ENCODE results near the gene MAT2B. TPM values are rescaled to one million over a fixed set of nuclear protein-coding genes. Genes with fewer than 3 reads are reported as not detected.

Gene MAT2B
- total and polyA plus RNA-seq, 2 of the 13 experiments (the other 11 are each of a cell fraction or from before 2014, with no cell fraction given): 20.2 to 37.1 TPM

DNA sequence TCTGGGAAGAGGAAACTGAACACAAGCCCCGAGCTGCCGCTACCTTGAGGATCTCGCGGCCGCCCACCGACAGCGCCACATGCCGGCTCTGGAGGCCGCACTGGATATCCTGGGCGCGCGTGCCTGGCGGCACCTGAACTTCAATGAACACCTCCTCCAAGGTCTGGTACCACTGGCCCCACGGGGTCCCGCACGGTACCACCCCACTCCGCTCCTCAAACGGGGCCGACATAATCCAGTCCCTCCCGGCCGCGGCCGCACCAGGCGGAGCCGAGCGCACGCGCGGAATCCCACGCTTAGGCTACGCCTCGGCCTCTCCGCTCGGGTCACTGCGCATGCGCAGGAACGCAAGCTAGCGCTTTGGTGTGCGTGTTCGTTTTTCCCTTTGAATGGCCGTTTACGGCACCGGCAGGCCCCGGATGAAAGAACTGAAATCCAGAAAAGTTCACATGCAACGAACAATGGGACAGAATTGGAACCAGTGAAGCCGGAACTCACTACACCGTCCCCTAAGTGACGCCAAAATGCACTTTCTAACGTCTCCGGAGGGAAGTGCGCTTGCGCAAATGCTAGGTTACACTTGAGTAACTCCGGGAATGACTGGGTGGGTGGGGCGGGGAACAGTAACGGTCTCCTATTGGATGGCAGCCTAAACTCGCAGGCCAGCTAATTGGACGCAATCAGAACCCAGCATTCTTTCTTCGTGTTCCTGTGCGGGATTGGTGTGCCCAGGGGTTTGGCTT, 45.4 kb upstream of the MAT2B start, which contains the start of gene NUDCD2 (continued):
- TF ChIP-seq SRSF4 (IDR thresholded peaks at IDR 0.05; ENCODE audit: low read depth, low read length, poor library complexity, severe bottlenecking): no peak
- TF ChIP-seq, protein P1, sequence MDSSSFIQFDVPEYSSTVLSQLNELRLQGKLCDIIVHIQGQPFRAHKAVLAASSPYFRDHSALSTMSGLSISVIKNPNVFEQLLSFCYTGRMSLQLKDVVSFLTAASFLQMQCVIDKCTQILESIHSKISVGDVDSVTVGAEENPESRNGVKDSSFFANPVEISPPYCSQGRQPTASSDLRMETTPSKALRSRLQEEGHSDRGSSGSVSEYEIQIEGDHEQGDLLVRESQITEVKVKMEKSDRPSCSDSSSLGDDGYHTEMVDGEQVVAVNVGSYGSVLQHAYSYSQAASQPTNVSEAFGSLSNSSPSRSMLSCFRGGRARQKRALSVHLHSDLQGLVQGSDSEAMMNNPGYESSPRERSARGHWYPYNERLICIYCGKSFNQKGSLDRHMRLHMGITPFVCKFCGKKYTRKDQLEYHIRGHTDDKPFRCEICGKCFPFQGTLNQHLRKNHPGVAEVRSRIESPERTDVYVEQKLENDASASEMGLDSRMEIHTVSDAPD (CRISPR knock-in tag; IDR thresholded peaks at IDR 0.05): peak; percentile 86
- TF ChIP-seq ZNF496 (CRISPR knock-in tag; IDR thresholded peaks at IDR 0.05; ENCODE audit: insufficient replicate concordance): no peak
- peak; percentile 92 for TF ChIP-seq ZNF501 (CRISPR knock-in tag; IDR thresholded peaks at IDR 0.05)
- no peak for TF ChIP-seq ZNF530 (CRISPR knock-in tag; IDR thresholded peaks at IDR 0.05; ENCODE audit: low read depth)
- TF ChIP-seq ISX (CRISPR knock-in tag; conservative IDR thresholded peaks at IDR 0.05): 0 out of 2 replicates have a peak, but pooled peaks have one; percentile 53
- TF ChIP-seq HHEX (CRISPR knock-in tag; IDR thresholded peaks at IDR 0.05): 0 out of 2 replicates have a peak, but pooled peaks have one; percentile 8
- no peak for TF ChIP-seq MAF1 (CRISPR knock-in tag; IDR thresholded peaks at IDR 0.05; ENCODE audit: borderline replicate concordance)
- TF ChIP-seq ZNF383 (CRISPR knock-in tag; IDR thresholded peaks at IDR 0.05; ENCODE audit: borderline replicate concordance): no peak
- peak; percentile 57; the same call in 1 of the 2 replicates for TF ChIP-seq SIN3A (IDR thresholded peaks at IDR 0.05; ENCODE audit: borderline replicate concordance, low read depth, low read length)
- TF ChIP-seq NPAS2 (CRISPR knock-in tag; IDR thresholded peaks at IDR 0.05; ENCODE audit: borderline replicate concordance): no peak
- TF ChIP-seq SNRNP70 (IDR thresholded peaks at IDR 0.05; ENCODE audit: low read depth, low read length): no peak
- TF ChIP-seq MEF2D (CRISPR knock-in tag; IDR thresholded peaks at IDR 0.05): peak; percentile 84
- TF ChIP-seq, protein P2, sequence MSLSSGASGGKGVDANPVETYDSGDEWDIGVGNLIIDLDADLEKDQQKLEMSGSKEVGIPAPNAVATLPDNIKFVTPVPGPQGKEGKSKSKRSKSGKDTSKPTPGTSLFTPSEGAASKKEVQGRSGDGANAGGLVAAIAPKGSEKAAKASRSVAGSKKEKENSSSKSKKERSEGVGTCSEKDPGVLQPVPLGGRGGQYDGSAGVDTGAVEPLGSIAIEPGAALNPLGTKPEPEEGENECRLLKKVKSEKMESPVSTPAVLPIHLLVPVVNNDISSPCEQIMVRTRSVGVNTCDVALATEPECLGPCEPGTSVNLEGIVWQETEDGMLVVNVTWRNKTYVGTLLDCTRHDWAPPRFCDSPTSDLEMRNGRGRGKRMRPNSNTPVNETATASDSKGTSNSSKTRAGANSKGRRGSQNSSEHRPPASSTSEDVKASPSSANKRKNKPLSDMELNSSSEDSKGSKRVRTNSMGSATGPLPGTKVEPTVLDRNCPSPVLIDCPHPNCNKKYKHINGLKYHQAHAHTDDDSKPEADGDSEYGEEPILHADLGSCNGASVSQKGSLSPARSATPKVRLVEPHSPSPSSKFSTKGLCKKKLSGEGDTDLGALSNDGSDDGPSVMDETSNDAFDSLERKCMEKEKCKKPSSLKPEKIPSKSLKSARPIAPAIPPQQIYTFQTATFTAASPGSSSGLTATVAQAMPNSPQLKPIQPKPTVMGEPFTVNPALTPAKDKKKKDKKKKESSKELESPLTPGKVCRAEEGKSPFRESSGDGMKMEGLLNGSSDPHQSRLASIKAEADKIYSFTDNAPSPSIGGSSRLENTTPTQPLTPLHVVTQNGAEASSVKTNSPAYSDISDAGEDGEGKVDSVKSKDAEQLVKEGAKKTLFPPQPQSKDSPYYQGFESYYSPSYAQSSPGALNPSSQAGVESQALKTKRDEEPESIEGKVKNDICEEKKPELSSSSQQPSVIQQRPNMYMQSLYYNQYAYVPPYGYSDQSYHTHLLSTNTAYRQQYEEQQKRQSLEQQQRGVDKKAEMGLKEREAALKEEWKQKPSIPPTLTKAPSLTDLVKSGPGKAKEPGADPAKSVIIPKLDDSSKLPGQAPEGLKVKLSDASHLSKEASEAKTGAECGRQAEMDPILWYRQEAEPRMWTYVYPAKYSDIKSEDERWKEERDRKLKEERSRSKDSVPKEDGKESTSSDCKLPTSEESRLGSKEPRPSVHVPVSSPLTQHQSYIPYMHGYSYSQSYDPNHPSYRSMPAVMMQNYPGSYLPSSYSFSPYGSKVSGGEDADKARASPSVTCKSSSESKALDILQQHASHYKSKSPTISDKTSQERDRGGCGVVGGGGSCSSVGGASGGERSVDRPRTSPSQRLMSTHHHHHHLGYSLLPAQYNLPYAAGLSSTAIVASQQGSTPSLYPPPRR (CRISPR knock-in tag; IDR thresholded peaks at IDR 0.05; ENCODE audit: borderline replicate concordance): peak; percentile 33; the same call in 1 of the 2 replicates
- TF ChIP-seq ZSCAN21 (CRISPR knock-in tag; IDR thresholded peaks at IDR 0.05; ENCODE audit: borderline replicate concordance): peak; percentile 63; the same call in 1 of the 2 replicates
- peak; percentile 60; the same call in 1 of the 2 replicates for TF ChIP-seq CEBPB (IDR thresholded peaks at IDR 0.05; ENCODE audit: borderline replicate concordance, low read depth, low read length)
- TF ChIP-seq RELA (CRISPR knock-in tag; IDR thresholded peaks at IDR 0.05): no peak
- no peak for TF ChIP-seq ZNF720 (CRISPR knock-in tag; IDR thresholded peaks at IDR 0.05)
- peak; percentile 85; the same call in 1 of the 2 replicates for TF ChIP-seq ZNF737 (CRISPR knock-in tag; IDR thresholded peaks at IDR 0.05; ENCODE audit: borderline replicate concordance)
- no peak for TF ChIP-seq ZNF577 (CRISPR knock-in tag; IDR thresholded peaks at IDR 0.05; ENCODE audit: borderline replicate concordance, low read depth)
- TF ChIP-seq JUND (CRISPR knock-in tag; IDR thresholded peaks at IDR 0.05): no peak
- no peak for TF ChIP-seq EHMT2 (IDR thresholded peaks at IDR 0.05; ENCODE audit: borderline replicate concordance, low read depth, low read length)
- TF ChIP-seq ZNF883 (CRISPR knock-in tag; IDR thresholded peaks at IDR 0.05; ENCODE audit: not compliant biosample characterization): peak; percentile 81
- TF ChIP-seq POLR2AphosphoS2 (IDR thresholded peaks at IDR 0.05; ENCODE audit: low read depth, low read length): peak; percentile 65; the same call in 1 of the 2 replicates
